Tibial nerve (tissue), 4 donors: ENCODE data around the gene LDLRAP1. TPM values are rescaled to one million over a fixed set of nuclear protein-coding genes. Genes with fewer than 3 reads are reported as not detected.

ENCODE experiments used
- DNase-seq, 2 donors: peaks; one replicate each; pipeline ENCODE4 v3.0.0-alpha.2; 2019; ENCODE audit warnings: low spot score in 2 of 2
- H3K27ac ChIP-seq, 4 donors: fragments of 200-600 bp; sonication (generic) in 3 of 4; one replicate each; pipeline ENCODE4 v1.5.1; 2017 to 2019; ENCODE audit warnings: mild to moderate bottlenecking in 1 of 4
- H3K27me3 ChIP-seq, 2 donors: fragments of 200-600 bp; sonication (generic) in 1 of 2; one replicate each; pipeline versions ENCODE4 v1.5.1 to v1.6.0; 2017 to 2019
- H3K36me3 ChIP-seq, 3 donors: fragments of 200-600 bp; sonication (generic); one replicate each; pipeline ENCODE4 v1.5.1; 2018 to 2019
- H3K4me1 ChIP-seq, 4 donors: fragments of 200-600 bp; sonication (generic) in 3 of 4; one replicate each; pipeline ENCODE4 v1.5.1; 2017 to 2019
- H3K4me3 ChIP-seq, 4 donors: fragments of 200-600 bp; sonication (generic) in 3 of 4; one replicate each; pipeline ENCODE4 v1.5.1; 2017 to 2019; ENCODE audit warnings: mild to moderate bottlenecking in 1 of 4, moderate library complexity in 1 of 4
- H3K9me3 ChIP-seq, 4 donors: fragments of 200-600 bp; sonication (generic) in 3 of 4; one replicate each; pipeline ENCODE4 v1.5.1; 2017 to 2019
- CTCF ChIP-seq, 5 experiments: fragments of 200-600 bp in 3 of 5; fragments of 450-650 bp in 2 of 5; sonication (generic) in 3 of 5; IDR thresholded peaks; one replicate each; pipeline ENCODE4 v1.5.1; 2016 to 2019; ENCODE audit warnings: antibody characterized with exemption in 5 of 5, mild to moderate bottlenecking in 3 of 5, moderate library complexity in 2 of 5
- EP300 ChIP-seq, 2 donors: sonication (generic); formaldehyde crosslinking; IDR thresholded peaks; one replicate each; pipeline ENCODE4 v1.6.1; 2017; ENCODE audit warnings: antibody characterized with exemption in 2 of 2, mild to moderate bottlenecking in 1 of 2
- POLR2A ChIP-seq, 2 donors: fragments of 450-650 bp; IDR thresholded peaks; one replicate each; pipeline ENCODE4 v1.6.1; 2017; ENCODE audit warnings: antibody characterized with exemption in 2 of 2, mild to moderate bottlenecking in 2 of 2, moderate library complexity in 2 of 2
- WGBS, 2 donors: methylation state at CpG; one replicate each; pipeline ENCODE4 v1.1.5; 2018; 5-methylcytosine and 5-hydroxymethylcytosine counted together
- total RNA-seq, 4 donors: library from RNA; depleted of rRNA; stranded (reverse); fragments of >200 nt; gene quantifications; one replicate each; pipeline ENCODE4 v1.1.0, GENCODE V29; 2016

LDLRAP1 gene
- total RNA-seq, 4 donors from 2014 or later = 10.9 to 28.5 (median 14.7) TPM

- H3K27ac ChIP-seq = no peak overlapping the region
- TF ChIP-seq POLR2A (IDR thresholded peaks at IDR 0.05) (no peak), EP300 (IDR thresholded peaks at IDR 0.05) (no peak), CTCF (IDR thresholded peaks at IDR 0.05) (no peak)
- no peaks in the 10 kb centered on the region for H3K36me3 ChIP-seq
- H3K27me3 ChIP-seq = no peaks in the 10 kb centered on the region
- H3K9me3 ChIP-seq = no peaks in the 10 kb centered on the region
- WGBS, 2 donors = 82 to 91% methylated on average over 13 of the region's 13 CpGs
- H3K4me1 ChIP-seq = peaks cover 0 to 25% (median 13%) of the 10 kb centered on the region in 4 donors
- H3K4me3 ChIP-seq = no peak overlapping the region
- no peak for DNase-seq
Measured at GRCh38 chr1:25540750-25541342, 2.6 kb upstream of the LDLRAP1 start.

GRCh38 chr1:25541425-25541824 lies 2.0 kb upstream of the LDLRAP1 start:
- H3K4me1 ChIP-seq = peaks cover 0 to 27% (median 13%) of the 10 kb centered on the region in 4 donors
- no peak overlapping the region for H3K27ac ChIP-seq
- no peaks in the 10 kb centered on the region for H3K9me3 ChIP-seq
- WGBS, 2 donors = 85 to 93% methylated on average over 1 of the region's 1 CpG
- DNase-seq = no peak
- no peaks in the 10 kb centered on the region for H3K36me3 ChIP-seq
- TF ChIP-seq CTCF (IDR thresholded peaks at IDR 0.05) = no peak
- TF ChIP-seq EP300 (IDR thresholded peaks at IDR 0.05) = no peak
- TF ChIP-seq POLR2A (IDR thresholded peaks at IDR 0.05) = no peak
- no peak overlapping the region for H3K4me3 ChIP-seq
- H3K27me3 ChIP-seq = no peaks in the 10 kb centered on the region

- Histone ChIP-seq H3K27me3 (no peaks in the 10 kb centered on the region), H3K36me3 (no peaks in the 10 kb centered on the region), H3K4me3 (no peak overlapping the region), H3K9me3 (no peaks in the 10 kb centered on the region), H3K27ac (no peak overlapping the region), H3K4me1 (peaks cover 0 to 27% (median 13%) of the 10 kb centered on the region in 4 donors)
- WGBS, 2 donors = 74 to 77% methylated on average over 8 of the region's 8 CpGs
- TF ChIP-seq EP300 (IDR thresholded peaks at IDR 0.05) (no peak), POLR2A (IDR thresholded peaks at IDR 0.05) (no peak), CTCF (IDR thresholded peaks at IDR 0.05) (no peak)
- DNase-seq = no peak
Measured at GRCh38 chr1:25541889-25542658, 1.3 kb upstream of the LDLRAP1 start.

GRCh38 chr1:25543005-25543424 lies 391 bp upstream of the LDLRAP1 start:
- no peak for DNase-seq
- Histone ChIP-seq H3K27ac (peak overlapping the region in 3 of 4 donors; percentile 19 to 94 (median 87)), H3K4me1 (peaks cover 0 to 30% (median 13%) of the 10 kb centered on the region in 4 donors), H3K27me3 (no peaks in the 10 kb centered on the region), H3K4me3 (peak overlapping the region in 3 of 4 donors; percentile 54 to 97 (median 95)), H3K9me3 (no peaks in the 10 kb centered on the region), H3K36me3 (no peaks in the 10 kb centered on the region)
- WGBS, 2 donors = 28 to 58% methylated on average over 2 to 7 of the region's 7 CpGs
- TF ChIP-seq EP300 (IDR thresholded peaks at IDR 0.05) (no peak), POLR2A (IDR thresholded peaks at IDR 0.05) (no peak), CTCF (IDR thresholded peaks at IDR 0.05) (no peak)

- WGBS, 2 donors = 10 to 22% methylated on average over 13 to 25 of the region's 25 CpGs
- peak overlapping the region; percentile 19 to 94 (median 82) for H3K27ac ChIP-seq
- DNase-seq = no peak
- H3K9me3 ChIP-seq = no peaks in the 10 kb centered on the region
- peak overlapping the region; percentile 54 to 97 (median 90) for H3K4me3 ChIP-seq
- peaks cover 0 to 41% (median 19%) of the 10 kb centered on the region in 4 donors for H3K4me1 ChIP-seq
- TF ChIP-seq EP300 (IDR thresholded peaks at IDR 0.05) (no peak), POLR2A (IDR thresholded peaks at IDR 0.05) (no peak), CTCF (IDR thresholded peaks at IDR 0.05) (no peak)
- H3K36me3 ChIP-seq = no peaks in the 10 kb centered on the region
- H3K27me3 ChIP-seq = no peaks in the 10 kb centered on the region
Measured at GRCh38 chr1:25544243-25544764, 898 bp downstream of the LDLRAP1 start.
